C4-2B (cell line): ENCODE measurements around the gene ZFYVE9.

Experiments
- CTCF ChIP-seq: fragments of 450-650 bp; conservative IDR thresholded peaks from 2 replicates; pipeline ENCODE4 v1.5.1; 2017; ENCODE audit warnings: mild to moderate bottlenecking
- ZFX ChIP-seq: fragments of 450-650 bp; IDR thresholded peaks from 2 replicates; pipeline ENCODE4 v1.6.1; 2017

DNA sequence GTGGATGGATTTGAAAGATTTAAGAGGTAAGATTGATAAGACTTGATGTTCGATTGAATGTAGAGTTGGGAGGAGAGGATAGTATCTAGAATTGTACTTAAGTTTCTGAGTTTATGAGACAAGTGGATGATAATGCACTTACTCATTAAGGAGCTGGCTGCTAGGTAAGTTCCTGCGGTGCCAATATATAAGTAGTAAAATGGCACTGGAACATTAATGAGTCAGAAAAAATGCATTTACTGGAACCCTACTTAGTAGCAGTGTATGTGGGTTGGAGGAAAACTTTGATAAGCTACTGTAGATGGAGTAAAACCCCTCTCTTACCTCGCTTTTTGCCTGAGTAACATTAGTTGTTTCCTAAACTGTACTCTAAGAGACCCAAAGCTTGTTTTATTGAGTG is 68.2 kb downstream of the ZFYVE9 start:
- TF ChIP-seq CTCF = no peak
- no peak for TF ChIP-seq ZFX
